ENCODE measurements around the gene MRRF. TPM values are rescaled to one million over a fixed set of nuclear protein-coding genes. Genes with fewer than 3 reads are reported as not detected.

The MRRF gene
- total and polyA plus RNA-seq, 2 of the 4 experiments (the other 2 are of a cell fraction), result 32.1 to 38.0 TPM

DNA sequence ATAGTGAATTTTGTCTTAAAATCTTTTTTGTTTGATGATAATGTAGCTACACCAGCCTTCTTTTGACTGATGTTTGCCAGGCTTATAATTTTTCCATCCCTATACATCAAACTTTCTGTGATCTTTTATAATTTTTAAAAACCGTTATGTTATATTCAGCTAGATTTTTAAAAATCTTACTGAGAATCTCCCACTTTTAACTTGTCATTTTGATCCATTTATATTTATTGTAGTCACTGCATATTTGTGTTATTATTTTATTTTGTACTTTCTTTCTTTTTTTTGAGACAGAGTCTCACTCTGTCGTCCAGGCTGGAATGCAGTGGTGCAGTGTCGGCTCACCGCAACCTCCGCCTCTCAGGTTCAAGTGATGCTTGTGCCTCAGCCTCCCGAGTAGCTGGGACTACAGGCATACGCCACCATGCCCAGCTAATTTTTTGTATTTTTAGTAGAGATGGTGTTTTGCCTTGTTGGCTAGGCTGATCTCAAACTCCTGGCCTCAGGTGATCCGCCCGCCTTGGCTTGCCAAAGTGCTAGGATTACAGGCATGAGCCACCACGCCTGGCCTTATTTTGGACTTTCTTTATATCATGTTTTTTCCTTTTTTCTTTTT, 12.7 kb downstream of the MRRF start:
- Histone ChIP-seq H4K20me1 (ENCODE audit: insufficient read depth, low read length) (no peaks in the 10 kb centered on the region; the same call in 1 of the 2 replicates), H3K14ac (replicated peaks; ENCODE audit: low read depth, low read length) (no peak overlapping the region), H4K5ac (ENCODE audit: low read depth, low read length) (no peak overlapping the region), H3K79me1 (ENCODE audit: low read depth in 1 of 2, low read length in 2 of 2) (peaks cover 26 to 35% of the 10 kb centered on the region in 2 experiments), H3K23ac (ENCODE audit: low read depth, low read length) (no peak overlapping the region), H3K36me3 (ENCODE audit: control insufficient read depth, insufficient read depth, low read length) (peaks cover 10% of the 10 kb centered on the region), H2AK9ac (replicated peaks; ENCODE audit: low read depth, low read length, poor library complexity) (no peak overlapping the region), H3K56ac (ENCODE audit: extremely low read depth, insufficient read depth, low read length) (no peak overlapping the region), H3K9me3 (ENCODE audit: control insufficient read depth, insufficient read depth, low read length) (peaks cover 9% of the 10 kb centered on the region), H3K9me1 (ENCODE audit: insufficient read depth, low read length) (no peaks in the 10 kb centered on the region), H3K4ac (ENCODE audit: low read depth, low read length) (no peak overlapping the region), H2BK5ac (ENCODE audit: low read depth, low read length, poor library complexity, severe bottlenecking) (no peak overlapping the region), H4K91ac (ENCODE audit: insufficient read depth, low read depth, low read length) (no peak overlapping the region), H3K4me1 (ENCODE audit: control insufficient read depth, insufficient read depth, low read length) (peaks cover 3% of the 10 kb centered on the region; the same call in 1 of the 2 replicates), H3K4me3 (ENCODE audit: insufficient read depth, low read depth, low read length) (no peak overlapping the region), H3K4me2 (ENCODE audit: low read depth, low read length) (no peak overlapping the region), H4K8ac (ENCODE audit: low read depth in 2 of 2, low read length in 2 of 2) (no peak overlapping the region), H3K9ac (ENCODE audit: low read depth, low read length) (no peak overlapping the region), H2AK5ac (ENCODE audit: low read depth, low read length) (no peak overlapping the region), H2AFZ (replicated peaks; ENCODE audit: low read length, poor library complexity) (no peak overlapping the region), H3K27ac (ENCODE audit: insufficient read depth, low read length) (no peak overlapping the region), H3K18ac (ENCODE audit: low read depth, low read length) (no peak overlapping the region), H2BK15ac (ENCODE audit: low read depth, low read length) (no peak overlapping the region), H2BK20ac (ENCODE audit: low read depth, low read length) (no peak overlapping the region), H3K27me3 (ENCODE audit: control insufficient read depth, insufficient read depth, low read length) (no peaks in the 10 kb centered on the region), H2BK120ac (ENCODE audit: low read depth, low read length) (no peak overlapping the region)
- intact Hi-C loops (cut with micrococcal nuclease), result no loop called here
- dilution Hi-C loops (cut with HindIII; ENCODE audit: low sequenced_read_pairs, unreplicated experiment), result no loop called here
- no peak for TF ChIP-seq RFX5 (IDR thresholded peaks at IDR 0.05; ENCODE audit: low read depth, low read length)
- ATAC-seq (ENCODE audit: low read depth) (no peak), DNase-seq (no peak)
- in situ Hi-C loops (cut with MboI; ENCODE audit: low sequenced_read_pairs), result no loop called here
- POLR2A ChIA-PET (ENCODE audit: unreplicated experiment), result no interaction called here
- WGBS, 2 experiments (ENCODE audit: extremely low coverage in 2 of 2, insufficient read length in 1 of 2), result no CpG with 5 or more reads among the region's 10 CpGs
- CTCF ChIA-PET, result interaction anchor here (0.7 kb wide), 1 partner anchor 124 kb away, joined by 5 read pairs; no protein-coding TSS in a partner anchor
- BruUV-seq (replicated peaks), result no TSS peak

Data from IMR-90 (cell line).